HG03066 (cell line): ENCODE results near the gene PHKG1.
"Not testable (repeated sequence)": the region's sequence is repeated elsewhere in the genome, so short reads cannot be mapped to it uniquely, and the experiment has no call there.

Experiments used
- ATAC-seq: cut with Tn5 transposase; IDR thresholded peaks from one replicate; pipeline ENCODE4 v1.9.1; 2021; ENCODE audit warnings: low read depth; ENCODE audit not compliant: unreplicated experiment

Gene PHKG1

GRCh38 chr7:56092789-56093531, at the start of gene PHKG1:
PHKG1 (minus strand) TSS chr7:56092952; CDS start chr7:56088941, 4,011 bp downstream.
- no peak for ATAC-seq

DNA sequence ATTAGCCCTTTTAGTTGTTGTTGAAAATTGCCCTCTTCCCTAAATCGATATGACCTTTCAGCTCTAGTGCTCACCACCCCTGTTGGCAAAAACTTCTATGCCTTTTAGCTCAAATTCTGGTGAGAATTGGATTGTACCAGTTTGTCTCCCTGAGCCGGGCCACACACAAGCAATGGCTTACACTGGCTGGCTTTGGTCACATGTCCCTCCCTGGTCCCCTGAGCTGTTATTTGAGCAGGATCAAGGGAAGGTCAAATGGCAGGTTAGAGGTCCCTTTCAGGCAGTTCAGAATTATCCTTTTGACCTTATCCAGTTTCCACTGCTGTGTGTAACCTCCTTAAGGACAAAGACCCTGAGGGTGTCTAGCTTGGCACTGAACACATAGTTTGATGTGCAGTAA, 38.3 kb upstream of the PHKG1 start:
- ATAC-seq: not testable (repeated sequence)

GRCh38 chr7:56127241-56127975, 34.7 kb upstream of the PHKG1 start:
- ATAC-seq: no peak

GRCh38 chr7:56125831-56126230, 33.1 kb upstream of the PHKG1 start:
- ATAC-seq: no peak

GRCh38 chr7:56124981-56125380, 32.2 kb upstream of the PHKG1 start:
- ATAC-seq: no peak

- ATAC-seq: no peak
Measured at GRCh38 chr7:56121440-56121839, 28.7 kb upstream of the PHKG1 start.

- no peak for ATAC-seq
Measured at GRCh38 chr7:56115852-56116538, 23.2 kb upstream of the PHKG1 start, which contains the start of gene NUPR2. NUPR2 (minus strand) TSS chr7:56116417; CDS start chr7:56116314, 103 bp downstream.

- not testable (repeated sequence) for ATAC-seq
Measured at GRCh38 chr7:56112244-56112643, 19.5 kb upstream of the PHKG1 start.

DNA sequence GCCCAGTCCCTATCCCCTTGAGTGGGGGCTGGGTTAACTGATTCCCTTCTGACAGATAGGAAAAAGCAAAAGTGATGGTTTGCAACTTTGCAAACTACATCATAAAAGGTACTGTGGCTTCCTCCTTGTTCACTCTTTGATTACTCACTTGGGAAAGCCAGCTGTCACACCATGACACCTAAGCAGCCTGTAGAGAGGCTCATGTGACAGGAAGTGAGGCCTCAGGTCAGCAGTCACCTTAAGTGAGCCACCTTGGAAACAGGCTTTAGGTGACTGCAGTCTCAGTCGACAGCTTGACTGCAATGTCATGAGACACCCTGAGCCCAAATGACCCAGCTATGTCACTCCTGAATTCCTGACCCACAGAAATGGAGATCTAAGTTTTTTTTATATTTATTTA, 17.9 kb upstream of the PHKG1 start:
- no peak for ATAC-seq

- no peak for ATAC-seq
Measured at GRCh38 chr7:56107954-56108258, 15.2 kb upstream of the PHKG1 start.

GRCh38 chr7:56106108-56107073, 13.6 kb upstream of the PHKG1 start, which contains the start of gene CHCHD2:
CHCHD2 (minus strand) TSS chr7:56106476; CDS start chr7:56106413, 63 bp downstream.
- peak; percentile 100 for ATAC-seq

DNA sequence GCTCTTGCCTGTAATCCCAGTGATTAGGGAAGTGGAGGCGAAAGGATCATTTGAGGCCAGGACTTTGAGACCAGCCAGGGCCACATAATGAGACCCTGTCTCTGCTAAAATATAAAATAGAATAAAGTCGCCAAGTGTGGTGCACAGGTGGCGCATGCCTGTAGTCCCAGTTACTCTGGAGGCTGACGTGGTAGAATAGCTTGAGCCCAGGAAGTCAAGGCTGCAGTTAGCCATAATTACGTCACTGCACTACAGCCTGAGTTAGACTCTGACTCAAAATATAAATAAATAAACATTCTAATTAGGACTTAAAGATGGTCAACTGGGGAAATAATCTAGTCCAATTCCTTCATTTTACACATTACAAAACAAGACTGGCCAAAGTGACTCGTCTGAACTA, 12.8 kb upstream of the PHKG1 start:
- peak; percentile 27 for ATAC-seq

DNA sequence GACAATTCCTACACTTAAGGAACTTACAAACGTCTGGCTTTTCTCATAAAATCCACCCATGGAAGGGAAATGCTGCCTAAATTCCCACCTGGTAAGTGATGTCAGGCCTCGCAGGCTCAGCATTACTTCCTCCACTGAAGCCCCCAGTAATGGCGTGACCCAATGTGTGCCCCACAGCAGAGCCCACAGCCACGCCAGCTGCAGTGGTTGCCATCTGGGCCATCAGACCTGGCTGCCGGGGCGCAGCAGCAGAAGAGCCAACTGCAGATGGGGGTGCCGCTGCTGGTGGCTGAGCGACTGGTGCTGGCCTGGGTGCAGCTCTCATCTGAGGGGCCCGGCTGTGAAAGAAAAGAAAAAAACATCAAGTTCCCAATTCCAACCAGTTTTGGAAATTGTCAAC, 11.4 kb upstream of the PHKG1 start:
- ATAC-seq: not testable (repeated sequence)

- ATAC-seq: no peak
Measured at GRCh38 chr7:56099653-56100052, 6.9 kb upstream of the PHKG1 start.

GRCh38 chr7:56098187-56099008, 5.6 kb upstream of the PHKG1 start:
- ATAC-seq: not testable (repeated sequence)

DNA sequence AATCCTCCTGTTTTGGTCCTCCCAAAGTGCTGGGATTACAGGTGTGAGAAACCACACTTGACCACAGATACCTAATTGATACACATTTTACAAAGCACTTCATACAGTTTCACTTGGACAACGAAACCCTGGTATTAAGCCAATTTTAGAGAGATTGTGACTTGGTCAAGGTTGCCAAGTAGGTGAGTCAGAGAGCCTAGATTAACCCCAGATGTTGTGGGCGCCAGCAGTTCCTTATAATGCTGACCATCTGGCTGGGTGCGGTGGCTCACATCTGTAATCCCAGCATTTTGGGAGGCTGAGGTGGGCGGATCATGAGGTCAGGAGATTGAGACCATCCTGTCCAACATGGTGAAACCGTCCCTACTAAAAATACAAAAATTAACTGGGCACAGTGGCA, 4.9 kb upstream of the PHKG1 start:
- no peak for ATAC-seq

DNA sequence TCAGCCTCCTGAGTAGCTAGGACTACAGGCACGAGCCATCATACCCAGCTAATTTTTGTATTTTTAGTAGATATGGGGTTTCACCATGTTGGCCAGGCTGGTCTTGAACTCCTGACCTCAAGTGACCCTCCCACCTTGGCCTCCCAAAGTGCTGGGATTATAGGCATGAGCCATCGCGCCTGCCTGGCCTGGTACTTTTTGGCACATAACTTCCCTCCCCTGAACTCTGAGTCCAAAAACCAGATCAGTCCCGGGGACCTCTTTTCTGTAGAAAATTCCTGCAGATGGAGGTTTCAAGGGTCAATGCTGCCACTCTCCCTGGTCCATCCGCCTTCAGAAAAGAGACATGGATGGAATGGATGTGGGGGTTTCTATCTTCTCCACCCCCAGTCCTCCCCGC, 364 bp downstream of the PHKG1 start:
- not testable (repeated sequence) for ATAC-seq

- no peak for ATAC-seq
Measured at GRCh38 chr7:56091591-56091990, 1.2 kb downstream of the PHKG1 start.

- ATAC-seq: no peak
Measured at GRCh38 chr7:56087445-56087844, 5.3 kb downstream of the PHKG1 start.
